NCI-H1048 (cell line): ENCODE results near the gene ABCC5.
"Not testable (repeated sequence)": the region's sequence is repeated elsewhere in the genome, so short reads cannot be mapped to it uniquely, and the experiment has no call there.

ENCODE experiments used
- DNase-seq: peaks from one replicate; lab custom pipeline; 2025; lab: John Stamatoyannopoulos, UW

Gene ABCC5

DNA sequence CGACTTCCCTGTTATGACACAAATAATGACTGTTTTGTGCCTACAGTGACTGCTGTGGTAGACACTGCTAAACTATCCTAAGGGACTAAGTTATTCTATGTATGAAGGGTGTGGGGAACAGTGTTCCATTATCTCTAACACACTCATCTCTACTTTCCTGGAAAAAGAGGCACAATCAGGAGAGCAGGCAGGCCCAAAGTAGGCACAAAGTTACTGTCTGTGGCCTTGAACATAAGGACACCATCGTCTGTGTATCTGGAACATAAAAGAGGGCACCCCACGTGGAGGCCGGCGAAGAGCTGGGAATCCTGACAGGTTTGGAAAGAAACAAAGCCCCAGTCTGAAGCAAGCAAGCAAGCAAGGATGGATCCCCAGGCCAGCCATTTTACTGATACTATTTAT, 1.5 kb downstream of the ABCC5 start:
- DNase-seq, result no peak

DNA sequence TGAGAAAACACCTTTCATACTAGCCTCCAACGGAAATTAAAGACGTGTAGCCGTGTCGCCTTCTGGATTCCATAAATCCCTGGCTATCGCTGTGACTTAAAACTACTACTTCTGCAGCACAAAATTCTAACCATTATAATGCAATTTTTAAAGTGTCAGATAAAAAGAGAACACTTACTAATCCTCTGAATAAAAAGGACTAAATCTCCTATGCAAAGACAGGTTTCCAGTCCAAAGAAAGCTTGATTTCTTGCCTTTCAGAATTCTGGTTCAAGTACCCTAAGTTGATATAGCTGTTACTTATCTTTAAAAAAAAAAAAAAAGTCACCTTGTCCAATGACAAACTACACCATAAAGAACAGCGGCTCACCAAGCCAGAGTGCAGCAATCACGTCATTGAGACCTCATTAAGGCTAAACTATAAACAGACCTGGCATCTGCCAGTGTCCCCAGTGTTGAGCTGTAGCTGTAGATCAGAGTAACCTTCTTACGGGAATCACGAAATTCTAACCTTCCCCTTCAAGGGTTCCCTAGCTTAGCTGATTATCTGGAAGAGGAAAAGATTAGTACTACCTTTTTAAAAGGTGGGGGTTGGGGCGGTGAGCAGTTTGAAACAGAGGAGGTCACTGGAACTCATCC, 2.2 kb downstream of the ABCC5 start:
- no peak for DNase-seq

DNA sequence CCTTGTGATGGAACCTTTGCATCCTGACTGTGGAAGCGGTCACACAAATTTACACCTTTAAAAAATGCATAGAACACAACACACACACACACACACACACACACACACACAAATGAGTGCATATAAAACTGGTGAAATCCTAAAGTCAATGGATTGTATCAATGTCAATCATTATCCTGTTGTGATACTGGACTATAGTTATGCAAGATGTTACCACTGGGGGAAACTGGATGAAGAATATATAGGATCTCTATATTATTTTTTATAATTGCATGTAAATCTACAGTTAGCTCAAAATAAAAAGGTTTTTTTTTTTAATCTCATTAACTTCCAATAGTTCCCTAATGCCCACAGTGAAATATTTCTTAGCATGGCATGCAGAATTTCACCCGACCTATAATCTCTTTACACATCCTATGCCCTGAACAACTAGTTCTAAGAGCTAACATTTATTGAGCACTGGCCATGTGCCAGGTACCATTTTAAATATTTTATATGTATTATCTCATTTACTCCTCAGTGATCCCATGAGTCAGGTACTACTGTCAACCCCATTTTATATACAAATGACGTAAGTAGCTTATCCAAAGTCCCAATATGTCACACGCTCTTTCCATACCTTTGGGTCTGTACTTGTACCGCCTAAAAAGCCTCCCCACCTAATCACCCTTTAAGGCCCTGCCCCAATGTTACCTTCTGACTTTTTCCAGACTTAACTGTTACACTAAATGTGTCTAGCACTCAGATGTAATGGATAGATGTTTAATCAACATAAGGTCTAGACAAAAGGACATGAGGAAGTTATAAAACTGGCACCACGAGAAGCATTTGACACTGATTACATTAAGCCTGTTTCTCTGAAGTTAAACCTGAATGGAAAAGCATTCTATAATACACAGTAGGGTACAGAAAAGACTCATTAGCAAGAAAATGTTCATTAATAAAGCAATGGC, 5.5 kb downstream of the ABCC5 start:
- DNase-seq, result no peak

DNA sequence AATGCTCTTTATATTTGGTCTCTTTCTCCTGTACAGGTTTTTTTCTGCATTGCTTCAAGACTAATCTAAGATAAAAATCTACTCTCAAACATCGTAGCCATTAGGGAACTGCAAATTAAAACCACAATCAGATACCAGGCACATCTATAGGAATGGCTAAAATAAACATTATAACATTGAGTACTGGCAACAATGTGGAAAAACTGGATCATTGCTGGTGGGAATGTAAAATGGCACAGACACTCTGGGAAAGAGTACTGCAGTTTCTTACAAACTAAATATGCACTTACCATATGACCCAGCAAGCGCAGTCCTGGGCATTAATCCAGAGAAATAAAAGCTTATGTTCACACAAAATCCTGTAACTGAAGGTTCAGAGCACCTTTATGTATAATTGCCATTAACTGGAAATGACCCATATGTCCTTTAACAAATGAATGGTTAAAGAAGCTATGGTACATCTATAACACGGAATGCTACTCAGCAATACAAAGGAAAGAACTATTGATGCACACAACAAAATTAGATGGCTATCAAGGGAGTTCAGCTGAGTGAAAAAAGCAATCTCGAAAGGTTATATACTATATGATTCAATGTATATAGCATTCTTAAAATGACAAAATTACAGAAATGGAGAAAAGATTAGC, 6.3 kb downstream of the ABCC5 start:
- no peak for DNase-seq

DNA sequence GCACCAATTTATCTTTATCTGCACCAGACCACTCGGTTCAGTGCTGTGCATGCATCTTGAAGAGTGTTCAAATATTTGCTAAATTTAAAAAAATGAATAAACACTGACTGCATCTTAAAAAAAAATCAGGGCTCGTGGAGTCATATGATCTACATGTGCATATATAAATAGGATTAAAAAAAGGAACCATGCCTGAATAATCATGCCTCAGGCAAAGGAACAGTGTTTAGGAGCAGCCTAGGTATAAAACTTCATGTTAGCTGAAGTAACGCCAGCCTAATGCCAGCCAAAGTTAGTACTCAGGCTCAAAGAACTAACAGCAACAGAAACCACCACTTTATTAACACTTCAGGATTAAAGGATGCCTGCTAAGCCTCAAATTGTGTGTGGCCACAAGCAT, 9.5 kb downstream of the ABCC5 start:
- no peak for DNase-seq

- DNase-seq, result not testable (repeated sequence)
Observed at GRCh38 chr3:184007143-184007813, 10.4 kb downstream of the ABCC5 start.

- DNase-seq, result peak; percentile 78
Observed at GRCh38 chr3:184005941-184006507, 11.7 kb downstream of the ABCC5 start.

GRCh38 chr3:184004476-184004875, 13.2 kb downstream of the ABCC5 start:
- DNase-seq, result no peak

DNA sequence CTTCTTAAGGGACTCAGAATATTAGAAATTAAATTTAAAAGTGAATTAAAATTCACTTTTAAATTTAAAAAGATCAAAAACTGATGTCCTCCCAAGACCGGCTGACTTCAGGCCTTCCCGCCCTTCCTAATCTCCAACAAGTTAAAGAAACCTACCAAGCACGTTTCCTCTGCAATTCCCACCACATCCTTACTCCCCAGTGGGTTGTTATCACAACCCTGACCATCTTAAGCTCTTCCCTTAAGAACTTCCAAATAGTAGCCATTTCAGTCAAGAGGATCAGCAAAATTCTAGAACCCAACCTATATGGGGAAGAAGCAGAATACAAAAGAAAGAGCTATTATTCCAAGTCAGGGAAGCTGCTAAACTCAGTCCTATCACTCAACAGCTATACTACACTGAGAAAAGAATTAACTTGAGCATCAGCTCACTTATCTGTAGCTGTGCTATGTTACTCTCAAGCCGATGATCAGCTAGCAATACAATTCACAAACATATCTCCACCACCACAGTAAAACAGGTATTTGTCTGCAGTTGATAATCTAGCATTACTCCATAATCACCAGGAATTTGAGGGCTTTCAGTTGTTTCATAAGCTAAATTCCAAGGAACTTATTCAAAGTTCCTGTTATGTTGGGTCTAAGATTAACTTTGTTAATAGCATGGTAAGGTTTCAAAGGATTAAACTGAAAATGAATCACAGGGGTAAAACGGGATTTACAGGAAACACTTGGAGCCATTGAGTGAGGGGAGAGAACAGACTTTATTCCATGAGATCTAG, 14.3 kb downstream of the ABCC5 start:
- no peak for DNase-seq

DNA sequence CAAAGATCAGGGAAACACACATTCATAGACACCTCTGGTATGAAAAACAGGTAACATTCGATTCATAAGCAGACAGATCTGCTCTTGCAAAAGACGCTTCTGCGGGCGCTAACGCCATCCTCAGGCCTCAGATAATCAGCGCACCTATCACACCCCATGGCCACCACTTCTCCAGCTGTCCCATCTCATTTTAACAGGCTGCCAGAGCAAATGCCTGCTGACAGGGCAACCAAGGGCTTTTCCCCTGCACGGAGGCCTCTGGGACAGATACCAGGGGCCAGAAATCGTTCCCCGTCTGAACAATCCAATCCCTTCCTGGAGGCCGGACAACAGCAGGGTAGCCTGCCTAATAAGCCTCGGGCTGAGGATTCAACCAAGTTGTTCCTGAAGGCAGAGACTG, 15.2 kb downstream of the ABCC5 start:
- DNase-seq, result no peak

DNA sequence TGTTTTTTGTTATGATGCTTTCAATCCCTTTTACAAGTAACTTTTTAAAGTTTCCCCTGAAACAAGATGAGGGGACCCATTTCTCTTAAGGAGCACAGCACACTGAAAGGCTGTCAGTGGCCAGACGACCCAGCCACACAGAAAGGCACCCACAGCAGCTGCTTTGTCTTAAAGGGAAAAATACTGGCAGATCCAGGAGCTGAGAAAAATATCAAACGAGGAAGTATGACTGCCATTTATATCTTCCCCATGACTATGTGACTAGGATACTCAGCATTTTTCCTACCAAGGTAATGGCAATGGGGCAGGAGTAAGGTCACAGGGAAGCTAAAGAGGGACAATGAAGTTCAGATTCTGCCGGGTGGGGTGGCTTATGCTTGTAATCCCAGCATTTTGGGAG, 15.9 kb downstream of the ABCC5 start:
- DNase-seq, result no peak

- DNase-seq, result no peak
Observed at GRCh38 chr3:183991403-183991802, 26.3 kb downstream of the ABCC5 start.

DNA sequence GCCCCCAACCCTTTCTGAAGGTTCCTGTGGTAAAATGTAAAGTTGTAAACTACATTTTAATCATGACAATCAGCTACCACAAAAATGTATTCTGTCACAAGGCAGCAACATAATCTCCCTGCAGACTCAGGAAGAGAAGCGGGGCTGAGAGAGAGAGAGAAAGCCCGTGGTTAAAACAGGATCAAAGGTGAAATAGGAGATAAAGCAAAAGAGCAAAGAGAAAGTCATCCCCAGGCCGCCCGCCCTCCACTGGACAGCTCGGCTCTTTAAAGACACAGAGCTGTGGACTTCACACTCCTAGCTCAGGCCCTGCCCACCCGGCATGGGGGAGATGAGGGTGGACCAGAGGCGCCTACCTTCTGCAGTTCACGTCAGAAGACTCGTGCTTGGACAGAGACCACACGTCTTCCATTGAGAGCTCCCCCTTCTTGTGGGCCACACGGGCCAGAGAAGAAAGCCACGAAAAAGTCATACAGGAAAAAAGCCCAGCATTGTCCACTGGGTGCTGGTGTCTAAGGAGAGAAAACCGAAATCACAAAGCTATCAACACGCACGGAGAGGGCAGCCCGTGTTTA, 29.4 kb downstream of the ABCC5 start:
- no peak for DNase-seq

DNA sequence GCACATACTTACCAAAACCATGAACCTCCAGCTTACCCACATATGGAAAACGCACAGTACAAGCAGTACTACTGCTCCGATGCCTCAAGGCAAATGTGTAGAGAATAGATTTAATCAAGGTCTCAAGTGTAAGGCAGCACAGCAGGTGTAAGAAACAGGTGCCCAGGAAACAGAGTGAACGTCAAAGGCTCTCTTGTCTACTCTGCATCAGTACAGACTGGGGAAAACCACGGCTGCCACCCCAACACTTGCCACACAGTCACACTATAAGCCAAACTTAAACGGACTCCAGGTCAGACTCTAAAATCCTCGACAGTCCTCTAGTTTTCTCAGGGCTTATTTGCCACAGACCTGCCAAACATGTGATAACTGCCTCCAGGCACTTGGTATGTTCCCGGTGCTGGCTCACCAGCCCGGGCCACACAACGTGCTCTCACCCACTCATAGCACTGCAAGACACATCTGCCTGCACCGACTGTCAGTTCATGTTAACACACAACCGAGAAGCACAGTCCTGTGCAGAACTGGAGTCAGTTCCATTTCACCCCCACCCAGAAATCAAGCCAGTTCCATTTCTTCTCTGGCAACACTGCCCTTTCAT, 30.6 kb downstream of the ABCC5 start:
- DNase-seq, result no peak

DNA sequence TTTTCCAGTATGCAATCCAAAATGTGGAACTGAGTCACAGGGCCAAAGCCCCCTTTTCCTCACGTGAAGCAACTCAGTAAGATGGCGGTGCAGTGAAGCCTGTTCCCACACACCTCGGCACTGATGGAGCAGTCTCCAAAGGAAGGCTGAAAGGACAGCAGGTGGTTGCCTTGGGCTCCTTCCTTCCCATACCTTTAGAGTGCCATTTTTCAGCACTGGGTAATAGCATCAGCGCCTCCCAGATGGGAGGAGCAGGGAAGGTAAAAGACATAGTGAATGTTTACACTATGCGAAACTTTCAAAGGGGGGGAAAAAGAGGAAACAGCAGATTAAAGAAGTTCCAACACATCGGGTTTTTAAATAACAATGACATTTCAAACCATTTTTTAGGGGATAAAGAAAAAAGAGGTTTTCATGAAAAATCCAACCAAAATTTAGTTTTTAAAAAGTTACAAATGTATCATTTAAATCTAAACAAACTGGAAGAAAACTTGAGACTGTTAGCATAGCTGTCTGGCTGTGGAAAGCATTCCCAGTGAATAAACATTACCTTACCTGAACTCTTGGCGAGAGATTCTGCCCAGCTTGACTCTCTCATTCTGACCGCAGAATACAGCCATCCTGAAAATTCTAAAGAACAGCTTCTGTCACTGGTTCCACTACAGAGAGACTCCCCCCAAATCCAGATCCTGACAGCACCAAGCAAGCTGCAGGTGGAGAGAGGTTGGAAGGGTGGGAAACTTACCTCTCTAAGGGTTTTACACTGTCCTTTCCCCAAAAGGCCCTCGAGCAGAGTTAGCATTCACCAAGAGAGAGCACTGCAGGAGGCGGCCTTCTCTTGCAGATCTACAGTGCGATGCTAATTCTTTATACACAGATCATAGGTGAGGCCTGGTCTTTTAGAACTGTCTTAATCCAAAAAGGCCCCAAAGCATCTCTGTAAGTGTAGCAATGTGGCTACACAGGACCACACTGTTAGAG, 32.6 kb downstream of the ABCC5 start:
- DNase-seq, result no peak

DNA sequence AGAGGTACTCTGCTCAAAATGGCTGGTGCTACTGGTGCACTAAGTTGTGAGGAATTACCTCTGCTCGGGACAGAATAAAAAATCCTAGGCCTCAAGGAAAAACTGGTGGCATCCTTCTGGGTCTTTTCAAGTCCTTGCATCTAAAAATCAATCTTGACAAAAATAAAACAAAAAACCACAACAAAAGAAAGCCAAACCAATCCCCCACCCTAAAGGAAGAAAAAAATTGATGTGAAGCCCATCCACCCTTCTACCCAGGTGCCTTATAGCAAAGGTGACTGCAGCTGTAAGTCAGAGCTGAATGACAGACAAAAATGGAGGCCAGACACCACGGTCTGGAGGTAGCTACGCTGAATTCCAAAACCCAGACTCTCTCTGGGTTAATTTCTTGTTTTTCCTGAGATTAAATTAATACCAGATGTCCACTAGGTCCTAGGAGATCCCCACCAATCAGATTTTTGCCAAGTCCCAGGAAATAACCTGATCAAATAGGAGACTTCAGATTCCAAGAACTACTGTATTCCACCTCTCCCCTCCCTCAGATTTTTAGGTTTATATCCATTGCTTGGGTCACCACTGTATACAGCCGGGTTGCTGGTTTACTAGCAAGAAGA, 33.5 kb downstream of the ABCC5 start:
- DNase-seq, result no peak

GRCh38 chr3:183981990-183982644, 35.6 kb downstream of the ABCC5 start:
- no peak for DNase-seq

DNA sequence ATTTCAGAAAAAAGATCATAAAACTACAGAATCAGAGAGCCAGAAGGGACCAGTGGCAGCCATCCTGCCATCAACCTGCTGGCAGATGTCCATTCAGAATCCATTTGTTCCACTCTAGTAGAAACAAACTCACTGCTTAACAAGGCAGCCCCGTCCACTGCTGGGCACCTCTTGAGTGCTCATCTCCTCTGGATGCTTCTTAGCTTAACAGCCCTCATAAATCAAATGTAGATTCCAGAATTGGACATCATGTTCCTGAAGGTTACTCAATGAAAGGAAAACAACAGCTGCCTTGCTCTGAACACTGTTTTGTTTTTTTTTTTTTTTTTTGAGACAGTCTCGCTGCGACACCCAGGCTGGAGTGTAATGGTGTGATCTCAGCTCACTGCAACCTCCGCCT, 37.3 kb downstream of the ABCC5 start:
- no peak for DNase-seq
